Activated naive CD8-positive, alpha-beta T cell treated with anti-CD3 and anti-CD28 coated beads, Interleukin-2, amount 50 U/mL, for 24 hours (primary cell): ENCODE data around the gene ATP6AP1.
"Not testable (repeated sequence)": the region's sequence is repeated elsewhere in the genome, so short reads cannot be mapped to it uniquely, and the experiment has no call there.

Experiments used
- ATAC-seq: fragments of 150-1000 bp; cut with Tn5 transposase; one replicate; pipeline ENCODE4 v1.10.0; 2021
- DNase-seq: peaks from one replicate; pipeline ENCODE4 v3.0.0; 2021
- H3K27ac Mint-ChIP-seq: one replicate; pipeline ENCODE4 v1.8.0; 2021; ENCODE audit warnings: mild to moderate bottlenecking, mixed read lengths
- H3K27me3 Mint-ChIP-seq: one replicate; pipeline ENCODE4 v1.8.0; 2021; ENCODE audit warnings: mixed read lengths
- H3K36me3 Mint-ChIP-seq: one replicate; pipeline ENCODE4 v1.8.0; 2021; ENCODE audit warnings: low read depth, mixed read lengths
- H3K4me1 Mint-ChIP-seq: one replicate; pipeline ENCODE4 v1.8.0; 2021; ENCODE audit warnings: mixed read lengths
- H3K4me3 Mint-ChIP-seq: one replicate; pipeline ENCODE4 v1.8.0; 2021; ENCODE audit warnings: mild to moderate bottlenecking, moderate library complexity, mixed read lengths
- H3K9me3 Mint-ChIP-seq: one replicate; pipeline ENCODE4 v1.8.0; 2021; ENCODE audit warnings: mixed read lengths

Gene ATP6AP1

DNA sequence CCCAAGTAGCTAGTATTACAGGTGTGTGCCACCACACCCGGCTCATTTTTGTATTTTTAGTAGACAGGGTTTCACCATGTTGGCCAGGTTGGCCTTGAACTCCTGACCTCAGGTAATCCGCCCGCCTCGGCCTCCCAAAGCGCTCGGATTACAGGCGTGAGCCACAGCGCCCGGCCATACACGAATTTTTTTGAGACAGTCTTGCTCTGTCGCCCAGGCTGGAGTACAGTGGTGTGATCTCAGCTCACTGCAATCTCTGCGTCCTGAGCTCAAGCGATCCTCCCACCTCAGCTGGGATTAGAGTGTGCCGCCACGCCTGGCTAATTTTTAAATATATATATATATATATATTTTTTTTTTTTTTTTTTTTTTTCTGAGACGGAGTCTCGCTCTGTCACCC is 32.1 kb upstream of the ATP6AP1 start:
- peaks cover 33% of the 10 kb centered on the region for H3K36me3 Mint-ChIP-seq
- H3K9me3 Mint-ChIP-seq, H3K27ac Mint-ChIP-seq, DNase-seq, ATAC-seq, H3K27me3 Mint-ChIP-seq: not testable (repeated sequence)
- peak overlapping the region; percentile 89 for H3K4me3 Mint-ChIP-seq
- peaks cover 22% of the 10 kb centered on the region for H3K4me1 Mint-ChIP-seq

- H3K27ac Mint-ChIP-seq = peak overlapping the region; percentile 96
- ATAC-seq = peak; percentile 69
- peak; percentile 72 for DNase-seq
- H3K36me3 Mint-ChIP-seq = peaks cover 34% of the 10 kb centered on the region
- peaks cover 4% of the 10 kb centered on the region for H3K27me3 Mint-ChIP-seq
- H3K4me1 Mint-ChIP-seq = peaks cover 22% of the 10 kb centered on the region
- no peaks in the 10 kb centered on the region for H3K9me3 Mint-ChIP-seq
- H3K4me3 Mint-ChIP-seq = peak overlapping the region; percentile 89
Measured at GRCh38 chrX:154396973-154397887, 31.2 kb upstream of the ATP6AP1 start.

DNA sequence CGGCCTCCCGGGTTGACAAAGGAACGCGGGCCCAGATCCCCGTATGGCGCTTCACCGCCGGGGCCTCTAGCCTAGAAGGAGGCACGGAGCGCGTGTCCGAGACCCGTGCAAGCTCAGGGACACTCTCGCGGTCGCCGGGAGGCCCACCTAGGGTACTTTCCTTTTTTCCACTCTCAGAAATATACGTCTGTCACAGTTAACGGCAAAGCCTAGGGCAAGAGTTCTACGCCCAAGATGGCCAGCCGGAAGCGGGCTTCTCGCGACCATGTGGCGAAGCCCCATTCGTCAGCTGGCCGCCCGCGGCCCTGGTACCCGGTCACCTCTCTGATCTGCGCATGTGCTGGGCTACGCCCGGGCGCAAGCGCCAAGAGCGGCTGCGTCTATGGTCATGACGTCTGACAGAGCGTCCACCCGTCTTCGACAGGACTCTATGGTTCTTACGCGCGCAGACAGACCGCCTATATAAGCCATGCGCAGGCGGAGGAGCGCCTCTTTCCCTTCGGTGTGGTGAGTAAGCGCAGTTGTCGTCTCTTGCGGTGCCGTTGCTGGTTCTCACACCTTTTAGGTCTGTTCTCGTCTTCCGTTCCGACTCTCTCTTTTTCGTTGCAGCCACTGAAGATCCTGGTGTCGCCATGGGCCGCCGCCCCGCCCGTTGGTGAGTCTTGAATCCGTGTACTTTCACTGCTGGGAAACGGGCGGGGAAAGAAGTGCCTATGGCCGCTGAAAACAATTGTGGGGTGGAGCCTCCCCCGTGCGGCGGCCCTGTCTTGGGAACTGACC is 30.4 kb upstream of the ATP6AP1 start, which contains the start of gene RPL10:
RPL10 (plus strand) TSS at position 490 of the 780 bp plus-strand sequence; CDS start at position 633, 143 bp downstream.
- peak within 1 kb of the TSS; percentile 89 for H3K4me3 Mint-ChIP-seq
- ATAC-seq (peak; percentile 80), DNase-seq (peak; percentile 88)
- H3K9me3 Mint-ChIP-seq = no peaks in the 10 kb centered on the region
- peak within 1 kb of the TSS; percentile 96 for H3K27ac Mint-ChIP-seq
- peaks cover 4% of the 10 kb centered on the region for H3K27me3 Mint-ChIP-seq
- peaks cover 34% of the 10 kb centered on the region for H3K36me3 Mint-ChIP-seq
- peaks cover 22% of the 10 kb centered on the region for H3K4me1 Mint-ChIP-seq

- peaks cover 34% of the 10 kb centered on the region for H3K36me3 Mint-ChIP-seq
Measured at GRCh38 chrX:154398668-154399526, 29.6 kb upstream of the ATP6AP1 start.

GRCh38 chrX:154399527-154400368 is 28.7 kb upstream of the ATP6AP1 start:
- Mint-ChIP-seq H3K4me3 (peak overlapping the region; percentile 89), H3K27me3 (peaks cover 4% of the 10 kb centered on the region), H3K4me1 (peaks cover 22% of the 10 kb centered on the region), H3K36me3 (peaks cover 34% of the 10 kb centered on the region), H3K27ac (peak overlapping the region; percentile 96), H3K9me3 (no peaks in the 10 kb centered on the region)
- no peak for ATAC-seq
- DNase-seq = no peak

More at GRCh38 chrX:154398668-154399526, 29.6 kb upstream of the ATP6AP1 start:
- no peaks in the 10 kb centered on the region for H3K9me3 Mint-ChIP-seq
- peaks cover 4% of the 10 kb centered on the region for H3K27me3 Mint-ChIP-seq
- H3K27ac Mint-ChIP-seq = peak overlapping the region; percentile 96
- ATAC-seq (peak; percentile 12), DNase-seq (peak; percentile 77)
- H3K4me1 Mint-ChIP-seq = peaks cover 22% of the 10 kb centered on the region
- H3K4me3 Mint-ChIP-seq = peak overlapping the region; percentile 89

GRCh38 chrX:154400369-154400817 is 28.1 kb upstream of the ATP6AP1 start:
- H3K9me3 Mint-ChIP-seq, DNase-seq, H3K27me3 Mint-ChIP-seq, ATAC-seq: not testable (repeated sequence)
- Mint-ChIP-seq H3K4me1 (peaks cover 22% of the 10 kb centered on the region), H3K36me3 (peaks cover 34% of the 10 kb centered on the region), H3K4me3 (peak overlapping the region; percentile 89), H3K27ac (peak overlapping the region; percentile 96)

DNA sequence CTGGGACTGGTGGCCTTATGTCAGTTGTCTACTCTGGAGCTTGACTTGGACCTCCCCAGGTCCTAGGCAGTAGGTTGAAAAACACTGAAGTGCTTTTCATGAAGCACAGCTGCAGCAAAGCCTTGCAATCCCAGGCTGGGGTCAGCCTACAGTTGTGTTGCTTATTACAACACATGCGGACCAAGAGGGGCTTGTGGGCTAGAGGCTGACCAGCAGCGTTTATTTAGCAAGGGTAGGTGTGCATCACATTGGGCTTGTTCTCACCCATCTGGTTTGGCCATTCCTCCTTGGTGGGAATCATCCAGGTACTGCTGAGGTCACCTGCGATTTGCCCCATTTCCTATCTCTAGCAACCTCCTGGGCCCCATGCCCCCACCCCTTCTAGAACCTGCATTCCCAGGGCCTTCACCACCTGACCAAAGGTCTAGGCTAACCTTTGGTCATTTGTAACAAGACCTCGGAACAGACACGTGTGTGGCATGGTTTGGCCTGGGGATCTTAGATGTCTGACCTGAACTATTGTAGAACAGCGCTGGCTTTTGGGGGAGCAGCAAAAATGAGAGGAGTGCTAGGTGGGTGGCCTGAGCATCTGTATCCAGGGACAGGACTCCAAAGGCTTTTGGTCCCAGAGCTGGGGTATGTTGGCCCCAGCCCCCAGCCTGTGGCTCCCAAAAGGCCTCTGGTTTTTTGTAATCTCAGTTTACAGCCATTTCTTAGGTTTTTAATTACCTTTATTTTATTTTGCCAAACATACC is 27.3 kb upstream of the ATP6AP1 start:
- peaks cover 34% of the 10 kb centered on the region for H3K36me3 Mint-ChIP-seq

DNA sequence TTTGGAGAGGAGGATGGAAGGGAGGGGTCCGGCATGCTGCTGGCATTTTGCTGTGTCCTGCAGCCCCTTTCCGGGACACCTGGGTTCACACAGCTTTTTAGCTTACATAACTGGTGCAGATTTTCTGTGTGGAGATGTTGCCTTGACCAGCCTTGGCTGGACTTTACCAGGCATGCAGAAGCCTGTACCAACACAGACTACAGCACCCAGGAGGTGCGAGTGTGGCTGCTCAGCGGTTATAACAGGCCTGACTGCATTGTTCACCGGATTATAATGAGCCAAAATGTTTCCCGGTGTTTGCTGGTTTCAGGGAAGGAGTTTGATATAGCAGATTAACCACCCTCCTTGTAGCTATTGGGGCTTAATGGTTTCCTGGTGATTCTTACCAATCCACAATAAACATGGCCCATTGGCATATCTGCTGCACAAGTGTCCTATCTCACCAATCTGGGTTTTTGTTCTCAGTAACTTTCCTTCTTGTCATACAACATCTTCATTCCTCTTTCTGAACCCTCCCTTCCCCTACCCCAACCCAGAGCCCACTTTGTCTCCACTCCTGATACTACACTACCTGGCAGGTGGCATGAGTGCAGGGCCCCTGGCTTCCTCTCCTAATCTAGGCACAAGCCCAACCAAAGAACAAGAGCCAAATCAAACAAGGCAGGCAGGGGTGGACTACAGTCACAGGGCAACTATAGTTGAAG is 26.4 kb upstream of the ATP6AP1 start:
- DNase-seq (no peak), ATAC-seq (no peak)
- H3K27ac Mint-ChIP-seq = peak overlapping the region; percentile 35
- H3K27me3 Mint-ChIP-seq = peaks cover 4% of the 10 kb centered on the region
- H3K4me1 Mint-ChIP-seq = peaks cover 21% of the 10 kb centered on the region
- no peak overlapping the region for H3K4me3 Mint-ChIP-seq
- H3K9me3 Mint-ChIP-seq = no peaks in the 10 kb centered on the region
- H3K36me3 Mint-ChIP-seq = peaks cover 34% of the 10 kb centered on the region

More for the DNA sequence above, 27.3 kb upstream of the ATP6AP1 start:
- H3K9me3 Mint-ChIP-seq = no peaks in the 10 kb centered on the region
- peaks cover 22% of the 10 kb centered on the region for H3K4me1 Mint-ChIP-seq
- no peak for ATAC-seq
- peak overlapping the region; percentile 96 for H3K27ac Mint-ChIP-seq
- H3K4me3 Mint-ChIP-seq = peak overlapping the region; percentile 89
- peaks cover 4% of the 10 kb centered on the region for H3K27me3 Mint-ChIP-seq
- DNase-seq = peak; percentile 37

- Mint-ChIP-seq H3K36me3 (peaks cover 34% of the 10 kb centered on the region), H3K27ac (no peak overlapping the region)
- ATAC-seq = no peak
Measured at GRCh38 chrX:154402622-154403127, 25.8 kb upstream of the ATP6AP1 start.

DNA sequence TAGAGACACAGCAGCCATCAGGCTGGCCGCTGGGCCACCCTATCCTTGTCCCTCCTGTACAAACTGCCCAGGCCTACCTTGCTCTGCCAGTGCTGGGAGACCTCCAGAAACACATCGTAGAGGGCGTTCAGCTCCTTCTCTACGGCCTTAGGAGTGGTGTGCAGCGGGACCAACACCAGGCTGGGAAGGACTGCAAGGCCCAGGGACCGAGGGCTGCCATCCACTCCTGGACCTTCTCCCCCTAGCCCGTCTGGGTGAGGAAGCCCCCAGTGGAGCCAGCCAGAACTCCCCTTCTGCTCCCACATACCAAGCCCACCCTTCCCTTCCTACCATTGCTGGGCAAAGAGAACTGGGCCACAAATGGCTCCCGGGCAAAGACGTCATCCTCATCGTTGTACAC is 25.3 kb upstream of the ATP6AP1 start:
- peaks cover 1% of the 10 kb centered on the region for H3K27me3 Mint-ChIP-seq
- H3K36me3 Mint-ChIP-seq = peaks cover 31% of the 10 kb centered on the region
- H3K4me1 Mint-ChIP-seq = peaks cover 17% of the 10 kb centered on the region
- no peak for DNase-seq
- ATAC-seq = no peak
- H3K4me3 Mint-ChIP-seq = no peak overlapping the region
- no peaks in the 10 kb centered on the region for H3K9me3 Mint-ChIP-seq
- H3K27ac Mint-ChIP-seq = no peak overlapping the region

More at GRCh38 chrX:154402622-154403127, 25.8 kb upstream of the ATP6AP1 start:
- no peak for DNase-seq
- no peaks in the 10 kb centered on the region for H3K9me3 Mint-ChIP-seq
- H3K27me3 Mint-ChIP-seq = peaks cover 4% of the 10 kb centered on the region
- peaks cover 20% of the 10 kb centered on the region for H3K4me1 Mint-ChIP-seq
- no peak overlapping the region for H3K4me3 Mint-ChIP-seq

GRCh38 chrX:154403858-154404257 is 24.6 kb upstream of the ATP6AP1 start:
- ATAC-seq (no peak), DNase-seq (no peak)
- Mint-ChIP-seq H3K4me1 (peaks cover 18% of the 10 kb centered on the region), H3K27me3 (no peaks in the 10 kb centered on the region), H3K27ac (no peak overlapping the region), H3K9me3 (no peaks in the 10 kb centered on the region), H3K4me3 (no peak overlapping the region), H3K36me3 (peaks cover 25% of the 10 kb centered on the region)

DNA sequence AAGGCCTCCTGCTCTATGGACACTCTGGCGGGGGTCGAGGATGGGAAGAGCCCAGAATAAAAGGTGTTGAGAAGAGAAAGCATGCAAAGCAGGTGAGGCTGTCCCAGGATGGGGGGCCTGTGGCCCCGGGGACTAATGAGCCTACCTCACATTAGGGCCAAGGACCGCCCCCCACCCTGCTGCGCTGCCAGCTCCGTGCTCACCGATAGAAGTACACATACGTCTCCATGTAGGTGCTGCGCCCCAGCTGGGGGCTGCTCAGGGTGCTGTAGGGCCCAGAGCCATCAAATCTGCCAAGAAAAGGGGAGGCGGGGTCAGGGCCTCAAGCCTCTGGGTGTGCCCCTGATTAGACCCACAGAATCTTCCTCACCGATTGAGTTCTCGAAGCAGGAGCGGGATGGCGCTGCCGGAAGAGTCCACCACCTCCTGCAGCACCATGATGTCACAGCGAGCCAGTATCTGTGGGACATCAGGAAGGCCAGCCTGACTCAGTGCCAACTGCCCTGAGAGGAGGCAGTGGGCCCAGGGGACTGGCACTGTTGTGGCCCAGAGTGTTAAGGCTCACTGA is 23.8 kb upstream of the ATP6AP1 start:
- H3K36me3 Mint-ChIP-seq = peaks cover 17% of the 10 kb centered on the region
- H3K4me1 Mint-ChIP-seq = peaks cover 17% of the 10 kb centered on the region
- H3K27me3 Mint-ChIP-seq = no peaks in the 10 kb centered on the region
- H3K9me3 Mint-ChIP-seq = no peaks in the 10 kb centered on the region
- no peak overlapping the region for H3K4me3 Mint-ChIP-seq
- no peak for ATAC-seq
- no peak for DNase-seq
- no peak overlapping the region for H3K27ac Mint-ChIP-seq
